GM23338 (cell line): Measurements from ENCODE around the gene CDH12.
"Not testable (repeated sequence)": the region's sequence is repeated elsewhere in the genome, so short reads cannot be mapped to it uniquely, and the experiment has no call there.

ENCODE experiments used
- CREB1 ChIP-seq: fragments of 250-450 bp; sonication (Bioruptor Pico); IDR thresholded peaks from 2 replicates; pipeline ENCODE4 v1.5.0; 2020; ENCODE audit warnings: low read depth, mild to moderate bottlenecking, moderate library complexity
- CTCF ChIP-seq, 2 experiments: fragments of 200-600 bp in 1 of 2; sonication (generic) in 1 of 2; conservative IDR thresholded peaks; 2 replicates each; pipeline versions ENCODE4 v1.5.1 to v1.6.1; 2016 to 2017; ENCODE audit warnings: antibody characterized with exemption in 2 of 2, low read depth in 2 of 2, mild to moderate bottlenecking in 2 of 2, moderate library complexity in 1 of 2
- JUNB ChIP-seq: IDR thresholded peaks from one replicate; pipeline ENCODE4 v1.6.1; 2016; ENCODE audit warnings: antibody characterized with exemption; ENCODE audit not compliant: unreplicated experiment

GRCh38 chr5:22265855-22266254, 587.3 kb downstream of the CDH12 start:
- TF ChIP-seq CTCF (conservative IDR thresholded peaks at IDR 0.05; ENCODE audit: low read depth in 2 of 2); CREB1; JUNB: not testable (repeated sequence)
